HG02852 (cell line): Measurements from ENCODE around the gene RASGRF1.
"Not testable (repeated sequence)": the region's sequence is repeated elsewhere in the genome, so short reads cannot be mapped to it uniquely, and the experiment has no call there.

Experiments
- ATAC-seq: cut with Tn5 transposase; IDR thresholded peaks from one replicate; pipeline ENCODE4 v1.9.1; 2021; ENCODE audit warnings: mild to moderate bottlenecking, moderate library complexity; ENCODE audit not compliant: unreplicated experiment

The RASGRF1 gene

GRCh38 chr15:79041601-79042168, 48.9 kb downstream of the RASGRF1 start:
- no peak for ATAC-seq

- ATAC-seq, result no peak
Measured at GRCh38 chr15:79037848-79038247, 52.7 kb downstream of the RASGRF1 start.

GRCh38 chr15:79036323-79036722, 54.3 kb downstream of the RASGRF1 start:
- no peak for ATAC-seq

DNA sequence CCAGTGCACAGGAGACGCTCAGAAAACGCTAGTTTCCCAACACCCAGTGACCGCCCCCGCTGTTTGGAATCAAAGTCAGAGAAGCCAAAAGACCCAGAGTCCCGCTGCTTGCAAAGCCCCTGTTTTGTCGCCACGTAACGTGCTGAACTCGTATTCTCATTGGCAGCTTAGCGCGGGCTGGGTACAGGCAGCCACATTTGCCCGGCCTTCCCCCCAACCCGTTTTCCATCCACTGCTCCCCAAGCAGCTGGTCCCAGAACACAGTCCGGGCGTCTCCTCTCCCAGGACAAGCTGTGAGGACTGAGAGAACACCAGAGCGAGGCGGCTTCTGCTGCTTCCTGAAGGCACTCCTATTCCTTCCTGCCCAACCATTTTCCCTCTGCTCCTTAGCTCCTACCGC, 54.8 kb downstream of the RASGRF1 start:
- ATAC-seq, result no peak

GRCh38 chr15:79035111-79035601, 55.4 kb downstream of the RASGRF1 start:
- ATAC-seq, result no peak

GRCh38 chr15:79034284-79034683, 56.3 kb downstream of the RASGRF1 start:
- ATAC-seq, result no peak

- no peak for ATAC-seq
Measured at GRCh38 chr15:79032656-79033055, 57.9 kb downstream of the RASGRF1 start.

- ATAC-seq, result no peak
Measured at GRCh38 chr15:79031821-79032220, 58.8 kb downstream of the RASGRF1 start.

GRCh38 chr15:79031201-79031600, 59.4 kb downstream of the RASGRF1 start:
- no peak for ATAC-seq

GRCh38 chr15:79030470-79030869, 60.1 kb downstream of the RASGRF1 start:
- ATAC-seq, result no peak

DNA sequence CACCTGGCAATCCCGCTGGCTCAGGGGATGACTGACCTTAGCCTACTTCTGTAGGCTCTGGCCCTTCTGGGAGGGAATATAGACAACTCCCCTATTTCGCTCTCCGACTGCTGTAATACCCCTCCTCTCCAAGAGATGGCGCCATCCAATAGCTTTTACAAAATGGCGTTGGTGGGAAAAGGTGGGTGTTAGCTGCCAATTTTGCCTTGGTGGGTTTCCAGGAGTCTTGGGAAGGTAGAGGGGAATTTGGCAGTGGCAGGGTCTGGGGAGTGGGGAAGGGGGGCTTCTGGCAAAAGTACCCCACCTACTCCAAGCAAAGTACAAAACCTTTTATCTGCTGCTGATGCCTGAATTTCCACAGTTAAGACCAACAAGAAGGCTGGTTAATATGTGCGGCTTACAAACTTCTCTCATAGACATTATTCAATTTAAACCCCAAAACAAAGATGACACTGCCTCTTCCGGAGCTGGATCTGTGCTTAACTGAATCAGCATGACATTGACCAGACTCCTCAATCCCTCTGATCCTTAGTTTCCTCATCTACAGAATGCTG, 62.1 kb downstream of the RASGRF1 start:
- ATAC-seq, result no peak

DNA sequence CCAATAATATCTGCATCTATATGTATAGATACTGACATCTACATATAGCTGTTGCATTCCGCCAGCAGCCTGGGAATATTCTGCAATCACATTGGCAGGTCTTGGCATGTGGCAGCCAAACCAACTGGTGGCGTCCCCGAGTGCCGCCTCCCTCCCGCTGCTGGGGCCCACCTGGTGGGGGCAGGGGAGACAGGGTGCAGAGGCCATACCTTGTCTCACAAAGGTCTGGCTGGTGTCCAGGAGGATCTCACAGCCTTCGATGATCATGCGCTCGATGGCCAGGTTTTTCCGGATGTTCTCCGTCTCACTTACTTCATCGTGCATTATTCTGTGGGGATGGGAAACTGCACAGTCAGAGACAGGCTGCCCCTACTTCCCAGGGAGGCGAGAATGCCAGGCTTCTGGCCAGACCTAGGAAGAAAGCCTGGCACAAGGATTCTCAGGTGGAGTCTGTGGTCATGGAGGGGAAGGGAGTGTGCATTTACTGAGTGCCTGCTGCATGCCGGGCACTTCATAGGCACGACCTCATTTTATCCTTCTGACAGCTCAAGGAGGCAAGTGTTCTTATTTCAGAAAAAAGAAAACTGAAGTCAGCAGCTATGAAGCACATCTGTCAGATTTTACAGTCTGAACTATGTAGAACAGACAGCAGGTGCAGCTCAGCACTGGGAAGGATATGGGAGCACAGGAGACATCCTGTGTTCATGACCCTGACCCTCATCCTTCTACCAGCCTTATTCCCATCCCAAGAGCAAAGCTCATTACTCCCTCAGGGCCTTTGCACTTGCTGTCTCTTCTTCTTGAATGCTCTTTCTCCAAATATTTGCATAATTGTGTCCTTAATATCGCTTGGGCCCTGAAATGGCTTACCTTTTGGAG, 62.8 kb downstream of the RASGRF1 start:
- no peak for ATAC-seq

DNA sequence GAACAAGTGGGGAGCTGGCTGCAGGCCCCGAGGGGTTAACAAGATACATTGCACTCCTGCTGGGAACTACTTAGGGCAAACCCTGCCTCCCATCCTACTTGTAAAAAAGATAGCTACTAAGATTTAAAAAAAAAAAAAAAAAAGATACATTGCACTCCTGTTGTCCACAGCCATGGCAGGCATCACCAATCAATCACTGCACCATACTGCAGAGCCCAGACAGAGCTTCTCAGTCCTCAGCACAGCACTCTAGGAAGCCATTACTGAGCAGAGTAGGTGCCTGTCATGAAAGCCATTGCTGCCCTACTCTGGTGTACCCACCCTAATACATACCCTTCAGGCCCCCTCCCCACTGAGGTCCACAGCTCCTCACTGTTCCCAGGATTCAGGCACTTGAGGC, 64.8 kb downstream of the RASGRF1 start:
- no peak for ATAC-seq

- no peak for ATAC-seq
Measured at GRCh38 chr15:79025201-79025600, 65.4 kb downstream of the RASGRF1 start.

- not testable (repeated sequence) for ATAC-seq
Measured at GRCh38 chr15:79024493-79024892, 66.1 kb downstream of the RASGRF1 start.

DNA sequence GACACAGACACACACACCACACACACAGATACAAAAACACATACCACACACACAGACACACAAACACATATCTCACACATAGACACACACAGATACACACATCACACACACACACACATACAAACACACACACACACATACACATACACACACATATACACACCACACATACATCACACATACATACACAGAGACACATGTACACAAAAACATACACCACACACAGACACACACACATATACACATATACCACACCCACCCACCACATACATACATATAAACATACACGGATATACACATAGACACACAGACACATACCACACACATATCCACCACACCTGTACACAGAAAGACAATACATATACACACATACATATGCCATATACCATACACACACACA, 66.7 kb downstream of the RASGRF1 start:
- no peak for ATAC-seq

DNA sequence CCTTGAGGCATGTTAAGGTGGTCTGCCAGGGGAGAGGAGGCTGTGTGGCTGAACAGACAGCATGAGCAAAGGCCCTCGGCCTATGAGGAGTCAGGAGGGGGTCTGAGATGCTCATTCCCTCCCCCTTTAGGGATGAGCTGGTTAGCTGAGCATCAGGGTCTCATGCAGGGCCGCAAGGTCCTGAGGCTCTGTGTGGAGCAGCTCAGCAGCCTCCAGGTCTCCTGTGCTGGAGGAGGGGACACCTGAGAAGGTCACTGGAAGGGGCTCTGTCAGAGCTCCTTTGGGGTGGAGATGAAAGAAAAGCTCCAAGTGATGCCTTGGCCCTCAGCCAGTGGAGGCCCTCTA, 67.1 kb downstream of the RASGRF1 start:
- no peak for ATAC-seq

DNA sequence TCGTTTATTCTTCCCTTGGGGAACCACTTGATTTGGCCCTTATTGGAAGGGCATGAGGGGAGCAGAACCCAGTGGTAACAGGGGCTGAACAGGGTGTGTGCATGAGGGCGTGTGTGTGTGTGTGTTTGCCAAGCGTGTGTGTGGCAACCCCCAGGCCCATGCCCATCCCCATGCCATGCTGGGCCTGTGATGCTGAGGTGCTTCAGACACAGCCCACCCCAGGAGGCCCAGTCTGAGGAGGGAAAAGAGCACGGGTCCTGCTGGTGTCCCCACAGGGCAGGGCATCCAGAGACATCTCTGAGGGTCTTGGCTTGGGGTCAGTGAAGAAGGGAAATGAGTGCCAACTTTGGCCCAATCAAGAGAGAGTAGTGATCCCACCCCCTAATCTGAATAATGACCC, 71.6 kb downstream of the RASGRF1 start:
- ATAC-seq, result no peak

DNA sequence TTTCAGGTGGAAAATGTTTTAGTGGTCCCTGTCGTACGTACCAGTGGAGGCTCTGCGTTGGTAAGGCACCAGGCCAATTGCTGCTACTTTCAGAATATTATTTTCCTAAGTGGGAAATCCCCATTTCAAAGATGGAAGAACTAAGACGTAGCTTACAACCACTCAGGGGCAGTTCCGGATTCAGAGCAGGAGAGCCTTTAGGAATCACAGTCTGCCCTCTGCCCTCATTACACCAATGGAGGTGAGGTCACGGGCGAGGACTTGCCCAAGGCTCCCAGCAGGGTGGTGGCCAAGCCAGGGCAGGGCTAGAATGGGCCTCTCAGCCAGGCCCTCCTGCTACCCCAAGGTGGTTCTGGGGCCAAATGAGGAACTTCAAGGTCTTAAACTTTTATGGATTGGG, 72.6 kb downstream of the RASGRF1 start:
- ATAC-seq, result no peak

DNA sequence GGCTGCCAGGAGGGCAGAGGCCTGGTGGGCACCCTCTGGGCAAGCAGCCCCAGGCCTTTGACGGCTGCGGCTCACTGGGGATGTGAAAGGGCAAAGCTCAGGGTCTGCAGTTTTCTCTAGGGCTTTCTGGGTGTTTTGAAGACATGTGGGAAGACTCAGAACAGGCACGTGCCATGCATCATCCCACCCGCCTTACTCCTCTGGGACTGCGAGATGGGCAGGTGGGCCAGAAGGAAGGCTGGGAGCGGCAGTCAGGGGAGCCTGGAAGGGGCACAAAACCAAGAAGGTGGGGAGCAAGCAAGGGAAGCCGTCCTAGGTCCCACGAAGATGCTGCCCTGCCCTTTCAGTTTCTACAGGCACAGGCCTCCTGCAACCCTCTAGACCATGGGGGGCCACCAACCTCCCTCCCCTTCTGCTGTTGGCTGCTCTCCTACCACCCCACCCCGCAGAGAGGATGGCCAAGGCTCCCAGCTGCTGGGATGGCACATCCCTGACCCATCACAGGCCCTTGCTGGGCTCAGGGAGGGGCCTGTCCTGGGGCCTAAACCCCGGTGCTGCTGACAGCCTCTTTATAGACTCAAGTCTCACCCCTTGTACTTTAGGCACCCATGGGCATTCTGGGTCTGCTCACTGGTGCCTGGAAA, 73.9 kb downstream of the RASGRF1 start:
- ATAC-seq, result no peak

GRCh38 chr15:79015416-79015815, 75.2 kb downstream of the RASGRF1 start:
- no peak for ATAC-seq

DNA sequence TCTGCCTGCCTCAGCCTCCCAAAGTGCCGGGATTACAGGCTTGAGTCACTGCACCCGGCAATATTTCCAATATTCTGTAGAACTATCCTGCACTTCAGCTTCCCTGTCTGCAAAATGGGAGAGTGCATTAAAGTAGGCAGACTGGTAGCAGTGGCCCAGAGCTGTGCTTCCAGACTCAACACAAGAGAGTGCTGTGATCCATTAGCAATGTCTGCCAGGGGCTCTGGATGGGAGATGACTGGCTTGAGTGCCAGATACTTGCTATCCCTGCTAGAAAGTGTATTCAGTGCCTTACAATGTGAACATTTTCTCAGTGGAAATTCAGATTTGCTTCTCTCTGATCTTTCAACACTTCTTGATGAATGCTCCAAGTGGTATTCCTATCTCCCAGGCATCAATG, 80.3 kb downstream of the RASGRF1 start:
- ATAC-seq, result no peak
